Hepatocyte (in vitro differentiated cells): Measurements from ENCODE around the gene PTRHD1. TPM values are rescaled to one million over a fixed set of nuclear protein-coding genes. Genes with fewer than 3 reads are reported as not detected.

ENCODE experiments used
- DNase-seq: peaks from one replicate; pipeline ENCODE4 v3.0.0-alpha.2; 2016; ENCODE audit warnings: low spot score
- H2AFZ ChIP-seq: fragments of 200-600 bp; sonication (generic); 2 replicates; pipeline ENCODE4 v1.6.0; 2016; ENCODE audit warnings: antibody characterized with exemption, mild to moderate bottlenecking
- H3K27ac ChIP-seq: fragments of 200-600 bp; sonication (generic); 2 replicates; pipeline ENCODE4 v1.5.1; 2016; ENCODE audit warnings: mild to moderate bottlenecking
- H3K27me3 ChIP-seq: fragments of 200-600 bp; sonication (generic); 2 replicates; pipeline ENCODE4 v1.6.1; 2016
- H3K36me3 ChIP-seq: fragments of 200-600 bp; sonication (generic); replicated peaks from 2 replicates; pipeline ENCODE4 v1.5.1; 2016; ENCODE audit warnings: low read depth; ENCODE audit not compliant: insufficient read depth
- H3K4me1 ChIP-seq: fragments of 200-600 bp; sonication (generic); 2 replicates; pipeline ENCODE4 v1.5.1; 2016; ENCODE audit warnings: mild to moderate bottlenecking, moderate library complexity; ENCODE audit not compliant: insufficient read depth
- H3K4me2 ChIP-seq: fragments of 200-600 bp; sonication (generic); 2 replicates; pipeline ENCODE4 v1.6.0; 2016
- H3K4me3 ChIP-seq: fragments of 200-600 bp; sonication (generic); 2 replicates; pipeline ENCODE4 v1.5.1; 2016; ENCODE audit warnings: mild to moderate bottlenecking
- H3K79me2 ChIP-seq: fragments of 200-600 bp; sonication (generic); 2 replicates; pipeline ENCODE4 v1.6.0; 2017; ENCODE audit warnings: mild to moderate bottlenecking
- H3K9me2 ChIP-seq: fragments of 200-600 bp; sonication (generic); replicated peaks from 2 replicates; pipeline ENCODE4 v1.6.0; 2017; ENCODE audit warnings: mild to moderate bottlenecking; ENCODE audit not compliant: insufficient read depth
- H3K9me3 ChIP-seq: fragments of 200-600 bp; sonication (generic); 2 replicates; pipeline ENCODE4 v1.5.1; 2016; ENCODE audit warnings: low read depth, mild to moderate bottlenecking
- H4K20me1 ChIP-seq: fragments of 200-600 bp; sonication (generic); 2 replicates; pipeline ENCODE4 v1.6.0; 2016; ENCODE audit warnings: mild to moderate bottlenecking; ENCODE audit not compliant: insufficient read depth, poor library complexity, severe bottlenecking
- CTCF ChIP-seq: fragments of 200-600 bp; sonication (generic); IDR thresholded peaks from 2 replicates; pipeline ENCODE4 v1.5.1; 2016; ENCODE audit warnings: antibody characterized with exemption, mild to moderate bottlenecking; ENCODE audit not compliant: poor library complexity
- EZH2 ChIP-seq: fragments of 200-600 bp; sonication (generic); IDR thresholded peaks from 2 replicates; pipeline ENCODE4 v1.6.1; 2016; ENCODE audit warnings: antibody characterized with exemption, mild to moderate bottlenecking, borderline replicate concordance
- EZH2phosphoT487 ChIP-seq: fragments of 200-600 bp; sonication (generic); IDR thresholded peaks from one replicate; pipeline ENCODE4 v1.6.1; 2018; ENCODE audit warnings: antibody characterized with exemption, mild to moderate bottlenecking, low read depth, moderate library complexity; ENCODE audit not compliant: unreplicated experiment, severe bottlenecking
- WGBS: methylation state at CpG from one replicate; pipeline ENCODE4 v1.1.6; 2016; ENCODE audit warnings: low lambda C conversion rate; ENCODE audit errors: missing lambda C conversion rate; 5-methylcytosine and 5-hydroxymethylcytosine counted together
- polyA plus RNA-seq: library from polyadenylated mRNA; unstranded; fragments of >200 nt; fragmentation: Nextera tagmentation; extraction: Ambion mirVana; gene quantifications from 2 replicates; pipeline ENCODE4 v1.2.1, GENCODE V29; 2016
- total RNA-seq: library from RNA; depleted of rRNA; stranded (reverse); fragments of >200 nt; gene quantifications from 2 replicates; pipeline ENCODE4 v1.2.3, GENCODE V29; 2014

Gene PTRHD1
- total and polyA plus RNA-seq, 2 experiments from 2014 or later, result 47.8 to 61.1 TPM

DNA sequence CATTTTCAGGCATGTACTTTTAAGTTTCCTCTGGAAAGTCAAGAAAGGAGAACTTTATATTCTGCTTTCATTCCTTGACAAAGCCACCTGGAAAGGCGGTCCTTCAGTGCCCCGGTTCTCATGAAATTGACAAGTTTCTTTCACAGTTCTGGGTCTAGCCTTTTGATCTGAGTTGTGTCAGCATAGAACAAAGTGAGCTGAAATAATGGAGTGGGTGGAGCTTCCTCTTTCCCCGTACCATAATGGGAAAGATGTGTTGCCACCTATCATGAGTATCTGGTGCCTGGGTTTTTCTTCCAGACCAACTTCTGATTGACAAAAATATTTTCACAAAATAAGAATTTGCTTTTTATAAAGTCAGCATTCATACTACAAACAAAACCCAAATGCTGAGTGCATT lies 49.3 kb downstream of the PTRHD1 start:
- H3K9me2 ChIP-seq, result no peaks in the 10 kb centered on the region
- no peak for DNase-seq
- TF ChIP-seq CTCF (no peak), EZH2phosphoT487 (no peak), EZH2 (no peak)

GRCh38 chr2:24742730-24743129 lies 50.5 kb downstream of the PTRHD1 start:
- no peaks in the 10 kb centered on the region for H4K20me1 ChIP-seq
- H3K4me1 ChIP-seq, result no peaks in the 10 kb centered on the region
- TF ChIP-seq EZH2 (no peak), CTCF (no peak), EZH2phosphoT487 (no peak)
- H3K79me2 ChIP-seq, result no peaks in the 10 kb centered on the region
- 100% methylated on average over 1 of the region's 1 CpG for WGBS
- H3K9me3 ChIP-seq, result no peaks in the 10 kb centered on the region
- H3K9me2 ChIP-seq, result no peaks in the 10 kb centered on the region
- H3K4me2 ChIP-seq, result no peak overlapping the region
- no peak for DNase-seq
- no peaks in the 10 kb centered on the region for H3K27me3 ChIP-seq
- no peak overlapping the region for H3K27ac ChIP-seq
- H3K4me3 ChIP-seq, result no peak overlapping the region
- H2AFZ ChIP-seq, result no peak overlapping the region
- peaks cover 4% of the 10 kb centered on the region for H3K36me3 ChIP-seq

More for the DNA sequence above, 49.3 kb downstream of the PTRHD1 start:
- WGBS, result 81% methylated on average over 3 of the region's 3 CpGs
- no peaks in the 10 kb centered on the region for H4K20me1 ChIP-seq
- H2AFZ ChIP-seq, result no peak overlapping the region
- no peak overlapping the region for H3K4me2 ChIP-seq
- H3K4me1 ChIP-seq, result no peaks in the 10 kb centered on the region
- peaks cover 4% of the 10 kb centered on the region for H3K36me3 ChIP-seq
- no peaks in the 10 kb centered on the region for H3K9me3 ChIP-seq
- no peak overlapping the region for H3K4me3 ChIP-seq
- peak overlapping the region; percentile 2 for H3K27ac ChIP-seq
- H3K27me3 ChIP-seq, result no peaks in the 10 kb centered on the region
- no peaks in the 10 kb centered on the region for H3K79me2 ChIP-seq

DNA sequence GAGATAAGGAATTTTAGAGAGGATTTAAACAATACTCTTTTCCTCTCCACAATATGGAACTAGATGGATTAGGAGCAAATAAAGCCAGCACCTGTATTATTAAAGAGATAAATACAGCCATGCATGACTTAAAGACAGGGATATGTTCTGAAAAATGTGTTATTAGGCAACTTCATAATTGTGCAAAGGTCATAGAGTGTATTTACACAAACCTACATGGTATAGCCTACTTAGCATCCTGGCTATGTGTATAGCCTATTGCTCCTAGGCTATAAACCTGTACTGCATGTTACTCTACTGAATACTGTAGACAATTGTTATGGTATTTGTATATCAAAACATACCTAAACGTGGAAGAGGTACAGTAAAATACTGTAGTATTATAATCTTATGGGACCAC lies 53.0 kb downstream of the PTRHD1 start:
- WGBS, result 87% methylated on average over 1 of the region's 1 CpG
- Histone ChIP-seq H3K9me3 (no peaks in the 10 kb centered on the region), H4K20me1 (no peaks in the 10 kb centered on the region), H3K4me1 (no peaks in the 10 kb centered on the region), H3K27me3 (no peaks in the 10 kb centered on the region), H2AFZ (no peak overlapping the region), H3K9me2 (no peaks in the 10 kb centered on the region), H3K79me2 (no peaks in the 10 kb centered on the region), H3K4me2 (no peak overlapping the region), H3K4me3 (no peak overlapping the region), H3K27ac (no peak overlapping the region), H3K36me3 (no peaks in the 10 kb centered on the region)
- DNase-seq, result no peak
- no peak for TF ChIP-seq EZH2phosphoT487

Other genes starting within 250 kb of the PTRHD1 start
- 8.2 and 14.6 TPM in 2 replicates for gene CENPO, start within 50 bp of the PTRHD1 start, total RNA-seq
- 5.1 and 9.7 TPM in 2 replicates for gene CENPO, start within 50 bp of the PTRHD1 start, polyA plus RNA-seq
- gene ADCY3, start 126.8 kb upstream of the PTRHD1 start, total RNA-seq, result 8.5 and 15.0 TPM in 2 replicates
- gene ADCY3, start 126.8 kb upstream of the PTRHD1 start, polyA plus RNA-seq, result 13.8 and 20.0 TPM in 2 replicates
- 4.4 and 6.9 TPM in 2 replicates for gene DNAJC27, start 178.6 kb upstream of the PTRHD1 start, total RNA-seq
- 4.3 and 6.6 TPM in 2 replicates for gene DNAJC27, start 178.6 kb upstream of the PTRHD1 start, polyA plus RNA-seq
- gene EFR3B, start 248.7 kb upstream of the PTRHD1 start, total RNA-seq, result 2.0 and 2.7 TPM in 2 replicates
- 1.1 and 1.6 TPM in 2 replicates for gene EFR3B, start 248.7 kb upstream of the PTRHD1 start, polyA plus RNA-seq